HG02870 (cell line): ENCODE data around the gene SRGAP2C.
A peak's percentile ranks its signal among the peaks of the same experiment; 100 is the strongest.
"Not testable (repeated sequence)": the region's sequence is repeated elsewhere in the genome, so short reads cannot be mapped to it uniquely, and the experiment has no call there.

Experiments
- ATAC-seq: cut with Tn5 transposase; IDR thresholded peaks from one replicate; pipeline ENCODE4 v1.9.1; 2021; ENCODE audit warnings: mild to moderate bottlenecking, moderate library complexity; ENCODE audit not compliant: unreplicated experiment

The SRGAP2C gene

GRCh38 chr1:121184290-121185127 lies at the start of gene SRGAP2C, which contains the start of gene FAM72B:
TSS of gene SRGAP2C (plus strand) at chr1:121184975. CDS start at chr1:121187447, 2,472 bp downstream.
TSS of gene FAM72B (minus strand) at chr1:121184340. CDS start at chr1:121183489, 851 bp downstream.
- ATAC-seq = peak; percentile 87

- not testable (repeated sequence) for ATAC-seq
Measured at GRCh38 chr1:121140393-121140792, 44.4 kb upstream of the SRGAP2C start.

- peak; percentile 51 for ATAC-seq
Measured at GRCh38 chr1:121148489-121149190, 36.1 kb upstream of the SRGAP2C start.

GRCh38 chr1:121151294-121151693 lies 33.5 kb upstream of the SRGAP2C start:
- not testable (repeated sequence) for ATAC-seq

GRCh38 chr1:121152788-121153187 lies 32.0 kb upstream of the SRGAP2C start:
- ATAC-seq = not testable (repeated sequence)

- ATAC-seq = not testable (repeated sequence)
Measured at GRCh38 chr1:121154811-121155210, 30.0 kb upstream of the SRGAP2C start.

GRCh38 chr1:121155671-121156358 lies 29.0 kb upstream of the SRGAP2C start:
- not testable (repeated sequence) for ATAC-seq

GRCh38 chr1:121156958-121157603 lies 27.7 kb upstream of the SRGAP2C start:
- not testable (repeated sequence) for ATAC-seq

GRCh38 chr1:121157609-121158008 lies 27.2 kb upstream of the SRGAP2C start:
- not testable (repeated sequence) for ATAC-seq

GRCh38 chr1:121160118-121160517 lies 24.7 kb upstream of the SRGAP2C start:
- not testable (repeated sequence) for ATAC-seq

- not testable (repeated sequence) for ATAC-seq
Measured at GRCh38 chr1:121161199-121161901, 23.4 kb upstream of the SRGAP2C start.

GRCh38 chr1:121163850-121164757 lies 20.7 kb upstream of the SRGAP2C start:
- not testable (repeated sequence) for ATAC-seq

- not testable (repeated sequence) for ATAC-seq
Measured at GRCh38 chr1:121165296-121165695, 19.5 kb upstream of the SRGAP2C start.

GRCh38 chr1:121167225-121167738 lies 17.5 kb upstream of the SRGAP2C start:
- not testable (repeated sequence) for ATAC-seq

GRCh38 chr1:121168152-121168668 lies 16.6 kb upstream of the SRGAP2C start:
- not testable (repeated sequence) for ATAC-seq

- ATAC-seq = not testable (repeated sequence)
Measured at GRCh38 chr1:121176649-121177048, 8.1 kb upstream of the SRGAP2C start.

GRCh38 chr1:121178197-121178596 lies 6.6 kb upstream of the SRGAP2C start:
- ATAC-seq = not testable (repeated sequence)

- not testable (repeated sequence) for ATAC-seq
Measured at GRCh38 chr1:121183867-121184266, 908 bp upstream of the SRGAP2C start.
